Measurements from ENCODE around the gene RCVRN. TPM values are rescaled to one million over a fixed set of nuclear protein-coding genes. Genes with fewer than 3 reads are reported as not detected.
A peak's percentile ranks its signal among the peaks of the same experiment; 100 is the strongest.

Gene RCVRN
- total RNA-seq, 1 donor from 2014 or later = not detected

DNA sequence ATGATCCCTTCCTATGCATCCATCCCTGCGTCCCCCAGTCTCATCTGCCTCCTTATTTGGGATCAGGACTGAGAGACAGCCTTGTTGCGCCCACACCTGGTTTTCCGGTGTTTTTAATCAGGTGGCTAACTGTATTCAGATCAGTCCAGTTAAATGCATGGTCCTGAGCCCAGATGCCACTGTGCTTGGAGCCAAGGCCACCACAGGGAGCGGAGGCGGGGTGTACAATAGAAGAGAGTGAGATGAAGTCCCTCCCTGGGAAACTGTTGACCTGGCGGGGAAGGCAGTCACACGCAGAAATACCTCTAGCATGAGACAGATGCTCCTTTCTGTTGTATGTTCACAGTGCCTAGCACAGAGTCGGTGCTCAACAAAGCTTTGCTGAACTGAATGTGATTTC, 6.3 kb downstream of the RCVRN start:
- no peak for DNase-seq (ENCODE audit: low read depth in 2 of 2)

DNA sequence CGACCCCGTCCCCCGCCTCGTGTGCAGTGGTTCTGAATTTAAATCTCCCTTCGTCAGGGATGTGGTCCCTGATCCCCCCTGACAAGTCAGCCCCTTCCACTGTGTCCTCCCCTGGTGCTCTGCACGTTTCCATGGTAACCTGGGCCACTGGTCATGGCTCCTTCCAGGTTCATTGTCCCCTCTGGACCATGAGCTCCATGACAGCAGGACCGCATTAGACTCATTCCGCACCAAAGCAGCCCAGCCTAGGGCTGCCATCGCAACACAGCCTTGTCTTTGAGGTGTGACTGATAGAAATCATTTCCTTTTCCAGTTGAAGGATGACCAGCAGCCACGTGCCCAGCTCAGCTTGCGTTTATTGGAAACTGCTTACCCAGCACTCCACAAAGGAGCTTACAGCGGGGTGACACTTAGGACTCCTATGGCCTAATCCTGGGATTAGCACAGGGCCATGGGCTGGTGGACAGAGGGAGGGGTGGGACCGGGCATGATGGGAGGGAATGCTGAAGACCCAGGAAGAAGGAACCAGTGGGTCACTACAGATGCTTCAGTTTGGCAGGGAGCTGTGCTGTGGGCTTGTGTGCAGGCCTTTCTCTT, 7.6 kb downstream of the RCVRN start:
- no peak for DNase-seq (ENCODE audit: low read depth in 2 of 2)

DNA sequence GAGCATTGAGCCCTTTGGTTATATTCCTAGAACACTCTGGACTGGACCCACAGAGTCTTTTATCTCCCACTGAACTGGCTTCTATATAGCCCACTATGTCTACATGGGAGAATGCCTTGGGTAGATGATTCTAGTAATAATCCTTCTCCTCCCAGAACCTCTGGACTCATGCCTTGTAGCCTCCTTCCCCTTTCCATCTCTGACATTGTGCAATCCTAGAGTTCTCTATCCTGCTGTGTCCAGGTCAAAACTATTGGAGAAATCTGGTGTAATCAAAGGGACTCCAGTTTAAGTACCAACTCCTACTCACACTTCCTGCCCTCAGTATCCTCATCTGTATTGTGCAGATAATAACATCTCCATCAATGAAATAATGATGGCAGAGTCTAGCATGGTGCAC, 9.1 kb downstream of the RCVRN start:
- DNase-seq (ENCODE audit: low read depth in 2 of 2) = no peak

DNA sequence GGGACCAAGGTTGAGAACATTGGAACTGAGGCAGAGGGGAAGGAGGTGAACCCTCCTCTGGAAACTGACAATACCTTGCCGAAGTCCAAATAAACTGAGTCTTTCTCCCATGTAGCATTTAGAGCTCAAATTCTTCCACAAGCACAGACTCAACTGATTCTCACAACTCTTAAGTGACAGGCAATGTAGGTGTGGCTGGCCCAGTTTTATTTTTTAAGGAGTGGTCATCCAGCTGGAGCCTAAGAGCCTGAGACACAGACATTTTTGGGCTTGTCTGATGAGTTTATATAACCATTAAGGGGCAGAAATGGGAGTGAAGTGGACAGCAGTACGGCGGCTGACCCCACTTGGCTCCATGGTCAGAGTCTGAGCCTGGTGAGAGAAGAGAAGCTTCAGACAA, 10.8 kb downstream of the RCVRN start:
- no peak for DNase-seq (ENCODE audit: low read depth in 2 of 2)

DNA sequence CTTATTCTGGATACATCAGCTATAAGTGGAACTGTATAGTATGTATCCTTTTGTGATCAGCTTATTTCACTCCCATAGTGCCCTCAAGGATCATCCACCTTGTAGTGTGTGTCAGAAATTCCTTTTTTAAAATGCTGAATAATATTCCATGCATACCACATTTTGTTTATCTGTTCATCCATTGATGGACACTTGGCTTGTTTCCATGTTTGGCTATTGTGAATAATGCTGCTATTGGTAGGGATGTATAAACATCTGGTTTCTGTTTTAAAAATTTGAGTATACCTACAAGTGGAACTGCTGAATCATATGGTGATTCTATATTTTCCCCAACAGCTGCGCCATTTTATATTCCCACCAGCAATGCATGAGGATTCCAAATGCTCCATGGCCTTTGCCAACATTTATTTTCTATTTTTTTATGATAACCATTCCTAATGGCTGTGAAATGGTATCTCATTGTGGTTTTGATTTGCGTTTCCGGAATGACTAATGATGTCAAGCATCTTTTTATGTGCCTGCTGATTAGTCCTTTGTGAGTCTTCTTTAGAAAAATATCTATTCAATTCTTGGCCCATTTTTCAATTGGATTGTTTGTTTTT, 11.6 kb downstream of the RCVRN start:
- DNase-seq (ENCODE audit: low read depth in 2 of 2) = peak; percentile 8 to 30

DNA sequence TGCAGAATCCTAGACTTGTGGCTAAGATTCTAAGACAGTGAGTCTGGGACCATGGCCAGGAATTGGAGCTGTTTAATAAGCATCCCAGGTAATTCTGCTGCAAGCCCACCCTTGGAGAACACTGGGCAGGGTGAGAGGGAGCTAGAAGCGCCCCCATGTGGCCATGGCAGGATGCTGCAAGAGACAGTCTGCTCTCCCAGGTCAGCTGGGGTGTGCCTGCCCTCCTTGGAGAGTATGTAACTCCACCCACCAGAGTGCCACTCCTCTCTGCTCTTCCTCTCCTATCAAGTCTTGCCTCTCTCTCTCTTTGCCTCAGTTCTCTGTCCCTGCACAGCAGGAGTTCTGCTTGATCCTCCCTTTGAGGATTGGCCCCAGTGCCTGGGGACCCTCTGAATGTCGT, 14.9 kb downstream of the RCVRN start:
- no peak for DNase-seq (ENCODE audit: low read depth in 2 of 2)

DNA sequence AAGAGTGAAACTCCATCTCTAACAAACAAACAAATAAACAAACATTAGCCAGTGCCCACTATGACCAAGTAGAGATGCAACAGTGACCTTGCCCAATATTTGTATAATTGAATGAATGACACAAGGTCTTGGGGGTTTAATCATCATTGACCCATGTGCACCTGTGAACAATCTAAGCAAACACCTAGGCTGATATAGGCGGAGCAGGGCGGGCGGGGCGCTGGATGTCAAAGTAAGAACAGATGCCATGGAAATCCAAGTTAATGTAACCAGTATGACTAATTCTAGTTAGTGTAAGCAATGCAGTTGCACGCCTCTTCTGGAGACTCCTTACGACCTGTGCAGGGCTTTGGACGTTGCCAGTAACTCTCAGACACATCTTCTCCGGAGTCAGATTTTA, 17.6 kb downstream of the RCVRN start:
- no peak for DNase-seq (ENCODE audit: low read depth in 2 of 2)

GRCh38 chr17:9886141-9886930, 18.7 kb downstream of the RCVRN start:
- no peak for DNase-seq (ENCODE audit: low read depth in 2 of 2)

DNA sequence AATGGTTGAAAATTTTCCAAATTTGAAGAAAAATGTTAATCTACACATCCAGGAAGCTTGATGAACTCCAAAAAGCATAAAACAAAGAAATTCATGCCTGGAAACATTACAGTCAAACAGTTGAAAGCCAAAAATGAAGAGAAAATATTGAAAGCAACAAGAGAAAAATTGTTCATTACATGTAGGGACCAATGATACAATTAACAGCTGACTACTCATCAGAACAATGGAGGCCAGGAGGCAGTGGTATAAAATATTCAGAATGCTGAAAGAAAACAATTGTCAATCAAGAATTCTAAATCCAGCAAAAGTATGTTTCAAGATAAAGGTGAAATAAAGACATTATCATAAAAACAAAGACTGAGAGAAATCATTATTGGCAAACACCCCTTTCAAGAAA, 21.6 kb downstream of the RCVRN start:
- DNase-seq (ENCODE audit: low read depth in 2 of 2) = no peak

DNA sequence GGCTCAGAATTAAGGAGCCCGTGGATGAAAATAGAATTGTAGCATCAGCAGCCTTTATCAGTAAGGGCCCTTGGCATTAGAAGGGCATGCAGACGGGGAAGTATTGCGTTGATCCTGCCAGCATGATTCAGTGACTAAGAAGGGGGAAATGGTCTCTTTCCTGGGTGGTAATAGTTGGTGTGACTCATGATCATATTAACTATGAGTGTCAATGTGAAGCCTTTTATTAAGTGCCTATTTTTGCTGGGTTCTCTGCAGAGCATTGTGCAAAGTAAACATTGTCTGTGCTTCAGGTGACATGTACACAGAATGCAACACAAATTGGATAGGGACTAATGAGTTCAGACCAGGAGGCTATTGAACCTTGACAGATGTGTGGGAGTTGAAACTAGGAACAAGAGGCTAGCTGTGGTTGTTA, 24.5 kb downstream of the RCVRN start:
- no peak for DNase-seq (ENCODE audit: low read depth in 2 of 2)

- DNase-seq (ENCODE audit: low read depth in 2 of 2) = no peak
These were observed 26.1 kb downstream of the RCVRN start for GRCh38 chr17:9878786-9879525.

DNA sequence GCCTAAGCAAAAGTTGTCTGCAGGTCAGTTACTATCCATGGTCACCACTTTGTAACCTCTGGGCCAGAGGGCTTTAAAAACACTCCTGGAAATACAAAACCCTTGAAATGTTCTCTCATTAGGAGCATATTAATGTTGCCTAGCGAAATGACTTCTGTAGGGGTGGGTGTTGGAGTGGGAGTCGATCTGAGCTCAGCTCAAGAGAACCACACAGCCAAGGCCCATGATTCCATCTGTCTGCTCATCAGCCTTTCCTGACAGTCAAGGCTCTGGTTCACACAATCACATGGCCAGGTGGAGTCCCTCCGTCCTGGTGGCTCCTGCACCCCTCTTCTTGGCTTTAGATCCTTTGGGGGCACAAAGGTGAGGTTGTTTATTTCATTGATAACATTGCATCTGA, 26.7 kb downstream of the RCVRN start:
- no peak for DNase-seq (ENCODE audit: low read depth in 2 of 2)

- DNase-seq (ENCODE audit: low read depth in 2 of 2) = no peak
These were observed 29.6 kb downstream of the RCVRN start for GRCh38 chr17:9875441-9875840.

- DNase-seq (ENCODE audit: low read depth in 2 of 2) = no peak
These were observed 30.3 kb downstream of the RCVRN start for GRCh38 chr17:9874722-9875121.

DNA sequence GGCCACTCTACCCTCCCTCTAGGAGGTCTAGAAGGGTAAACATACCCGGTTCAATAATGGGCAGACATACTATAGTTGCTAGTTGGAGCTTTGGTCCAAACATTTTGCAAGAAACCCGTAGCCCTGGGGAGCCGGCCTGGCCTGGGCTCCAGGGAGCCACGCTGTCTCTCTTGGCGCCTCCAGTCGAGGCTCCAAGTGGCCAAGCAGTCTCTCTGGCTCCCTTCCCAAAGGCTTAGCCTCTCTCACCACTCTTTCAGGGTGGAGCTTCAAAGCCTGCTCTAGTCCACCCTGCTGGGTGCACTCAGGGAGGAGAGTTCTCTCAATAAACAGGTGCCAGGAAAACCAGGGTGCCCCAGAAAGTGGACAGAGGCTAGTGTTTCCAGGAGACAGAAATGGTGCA, 32.2 kb downstream of the RCVRN start:
- DNase-seq (ENCODE audit: low read depth in 2 of 2) = no peak

GRCh38 chr17:9868552-9868951, 36.5 kb downstream of the RCVRN start:
- DNase-seq (ENCODE audit: low read depth in 2 of 2) = no peak

GRCh38 chr17:9865586-9865985, 39.5 kb downstream of the RCVRN start:
- DNase-seq (ENCODE audit: low read depth in 2 of 2) = no peak

DNA sequence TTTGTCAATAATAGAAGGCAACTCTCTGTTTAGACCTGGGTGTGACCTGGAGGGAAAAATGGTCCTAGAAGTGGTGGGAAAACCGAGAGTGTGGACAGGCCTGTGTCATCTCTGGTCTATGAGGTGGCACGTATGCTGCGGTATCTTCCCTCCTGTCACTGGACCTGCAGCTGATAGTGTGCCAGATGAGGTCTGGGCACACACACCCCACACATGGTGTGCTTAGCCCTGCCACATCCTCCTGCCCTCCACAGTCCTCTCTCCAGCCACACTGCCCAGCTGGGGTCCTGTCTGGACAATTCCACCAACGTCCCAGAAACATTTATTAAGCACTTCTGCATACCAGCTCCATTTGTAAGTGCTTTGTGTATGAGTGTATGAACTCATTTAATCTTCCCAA, 42.1 kb downstream of the RCVRN start:
- DNase-seq (ENCODE audit: low read depth in 2 of 2) = no peak

DNA sequence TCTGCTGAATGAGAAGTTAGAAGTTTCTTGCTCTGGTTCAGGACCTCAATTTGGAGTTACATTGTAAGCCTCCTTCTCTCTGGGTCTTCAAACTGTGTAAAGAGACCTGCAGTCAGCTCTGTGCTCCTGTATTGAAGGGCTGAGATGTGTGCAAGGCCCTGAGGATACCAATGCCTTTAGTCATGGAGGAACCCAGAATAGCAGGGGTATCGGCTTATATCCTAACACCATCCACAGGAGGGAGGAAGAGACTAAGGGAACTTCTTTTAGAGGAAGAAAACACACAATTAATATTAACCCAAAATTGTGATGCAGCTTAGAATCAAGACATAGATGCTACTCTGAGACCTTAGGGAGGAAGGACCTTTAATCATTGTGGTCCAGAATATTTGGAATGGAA, 42.9 kb downstream of the RCVRN start:
- DNase-seq (ENCODE audit: low read depth in 2 of 2) = no peak

DNA sequence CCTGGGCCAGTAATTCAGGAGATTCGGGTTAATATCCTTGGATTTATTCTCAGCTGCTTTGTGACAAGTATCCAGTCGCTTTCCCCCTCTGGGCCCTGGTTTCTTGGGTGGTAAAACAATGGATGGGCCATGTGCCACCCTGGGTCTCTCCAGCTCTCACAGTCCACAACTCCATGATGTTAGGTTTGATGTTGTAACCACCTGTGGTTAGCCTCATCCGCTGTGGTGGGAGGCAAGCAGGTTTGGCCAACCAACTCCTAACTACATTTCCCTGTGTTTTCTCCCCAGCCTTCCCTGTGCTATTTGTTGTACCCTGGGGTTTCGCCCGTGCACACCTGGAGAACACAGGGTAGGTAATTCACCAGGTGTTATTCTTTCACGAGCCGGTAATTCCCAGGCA, 44.2 kb downstream of the RCVRN start:
- no peak for DNase-seq (ENCODE audit: low read depth in 2 of 2)

DNA sequence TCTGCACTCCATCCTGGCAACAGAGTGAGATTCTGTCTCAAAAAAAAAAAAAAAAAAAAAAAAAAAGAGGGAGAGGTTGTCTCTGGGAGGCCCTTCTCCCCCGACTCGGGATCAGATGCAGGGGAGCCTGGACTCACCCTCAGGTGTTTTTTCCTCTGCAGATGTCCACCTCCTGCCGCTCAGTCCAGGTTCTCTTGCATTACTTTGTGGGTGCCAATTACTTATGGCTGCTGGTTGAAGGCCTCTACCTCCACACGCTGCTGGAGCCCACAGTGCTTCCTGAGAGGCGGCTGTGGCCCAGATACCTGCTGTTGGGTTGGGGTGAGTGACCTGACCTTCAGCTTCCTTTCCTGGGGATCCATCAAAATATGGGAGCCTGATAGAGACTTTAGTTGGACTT, 45.3 kb downstream of the RCVRN start:
- no peak for DNase-seq (ENCODE audit: low read depth in 2 of 2)

DNA sequence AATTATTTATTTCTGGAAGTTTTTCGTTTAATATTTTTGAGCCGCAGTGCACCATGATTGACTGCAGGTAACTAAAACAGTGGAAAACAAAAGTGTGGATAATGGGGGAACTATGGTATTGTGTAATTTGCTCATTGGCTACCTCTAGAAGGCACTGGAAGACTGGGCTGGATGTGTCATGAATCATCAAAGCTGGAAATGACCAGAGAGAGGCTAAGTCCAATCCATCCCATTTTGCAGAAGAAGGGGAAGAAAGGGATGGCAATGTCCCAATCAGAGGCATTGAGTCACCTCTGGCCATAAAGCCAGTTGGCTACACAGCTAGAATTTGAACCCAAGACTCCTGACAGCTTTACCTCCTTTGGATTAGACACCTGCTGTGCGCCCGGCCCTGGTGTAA, 50.0 kb downstream of the RCVRN start:
- DNase-seq (ENCODE audit: low read depth in 2 of 2) = no peak
